A673 (cell line): ENCODE data around the gene ATP6V0C. TPM values are rescaled to one million over a fixed set of nuclear protein-coding genes. Genes with fewer than 3 reads are reported as not detected.

Source experiments
- BruUV-seq: library from RNA; stranded (reverse); fragments of 400-500 nt; replicated peaks from 2 replicates; lab custom pipeline; 2021; lab: Mats Ljungman, UMichigan
- CTCF ChIA-PET: fragments of 300-600 bp; sonication (Branson Sonifier 250); formaldehyde crosslinking; loops from one replicate; lab custom pipeline; 2022; ENCODE audit warnings: antibody characterized with exemption; lab: Charles Lee
- POLR2A ChIA-PET: fragments of 300-600 bp; sonication (Branson Sonifier 250); formaldehyde crosslinking; loops from one replicate; lab custom pipeline; 2022; ENCODE audit warnings: antibody characterized with exemption; ENCODE audit not compliant: low non-redundant PET; lab: Charles Lee
- DNase-seq: peaks from one replicate; pipeline ENCODE4 v3.0.0-alpha.2; 2015; ENCODE audit warnings: low spot score
- H3K27ac ChIP-seq: fragments of 200-600 bp; sonication (generic); 2 replicates; pipeline ENCODE4 v1.5.1; 2016; ENCODE audit warnings: mixed run types, low read depth, mild to moderate bottlenecking, mixed read lengths, antibody characterized with exemption, low read length; ENCODE audit not compliant: poor library complexity, severe bottlenecking
- H3K27me3 ChIP-seq: fragments of 200-600 bp; sonication (generic); replicated peaks from 2 replicates; pipeline ENCODE4 v1.6.1; 2017; ENCODE audit warnings: mixed run types, low read depth, mild to moderate bottlenecking, mixed read lengths, antibody characterized with exemption, low read length; ENCODE audit not compliant: insufficient read depth, poor library complexity
- H3K36me3 ChIP-seq: fragments of 200-600 bp; sonication (generic); 2 replicates; pipeline ENCODE4 v1.6.1; 2016; ENCODE audit warnings: mixed run types, mild to moderate bottlenecking, mixed read lengths, antibody characterized with exemption, low read length; ENCODE audit not compliant: insufficient read depth, poor library complexity, severe bottlenecking
- H3K4me1 ChIP-seq: fragments of 200-600 bp; sonication (generic); 2 replicates; pipeline ENCODE4 v1.6.1; 2017; ENCODE audit warnings: mixed run types, mild to moderate bottlenecking, mixed read lengths, antibody characterized with exemption, low read length; ENCODE audit not compliant: insufficient read depth, poor library complexity, severe bottlenecking
- H3K4me3 ChIP-seq: fragments of 200-600 bp; sonication (generic); 2 replicates; pipeline ENCODE4 v1.5.1; 2016; ENCODE audit warnings: low read depth, mixed run types, mild to moderate bottlenecking, mixed read lengths, low read length; ENCODE audit not compliant: poor library complexity, severe bottlenecking
- H3K9me3 ChIP-seq: fragments of 200-600 bp; sonication (generic); 2 replicates; pipeline ENCODE4 v1.6.1; 2016; ENCODE audit warnings: mixed run types, low read depth, mild to moderate bottlenecking, mixed read lengths, antibody characterized with exemption, low read length; ENCODE audit not compliant: poor library complexity, severe bottlenecking
- CTCF ChIP-seq: fragments of 300-800, 200-600 bp; sonication (generic); conservative IDR thresholded peaks from 2 replicates; pipeline ENCODE4 v1.5.1; 2017; ENCODE audit warnings: low read depth, mild to moderate bottlenecking, antibody characterized with exemption, low read length, moderate library complexity, mixed read lengths
- EZH2 ChIP-seq: fragments of 200-600 bp; sonication (generic); IDR thresholded peaks from 2 replicates; pipeline ENCODE4 v1.6.1; 2017; ENCODE audit warnings: borderline replicate concordance, low read depth, mild to moderate bottlenecking, mixed read lengths, antibody characterized with exemption, low read length; ENCODE audit not compliant: poor library complexity, severe bottlenecking
- intact Hi-C: fragments of 100-400 bp; cut with micrococcal nuclease; formaldehyde crosslinking; loops from one replicate; pipeline ENCODE4 v1.10.0; 2022; ENCODE audit not compliant: unreplicated experiment
- total RNA-seq: library from RNA; stranded (reverse); gene quantifications from 2 replicates; pipeline ENCODE4 v1.2.3, GENCODE V29; 2021

The ATP6V0C gene
- total RNA-seq, 1 experiment from 2014 or later: 252 TPM

- no peaks in the 10 kb centered on the region for H3K27me3 ChIP-seq
- POLR2A ChIA-PET: interaction anchor here (0.6 kb wide), 2 partner anchors 24 to 368 kb away, joined by 3 to 26 read pairs; no protein-coding TSS in a partner anchor
- peak; percentile 94 for DNase-seq
- no peaks in the 10 kb centered on the region for H3K9me3 ChIP-seq
- intact Hi-C loops: no loop called here
- CTCF ChIA-PET: interaction anchor here (1.0 kb wide), 1 partner anchor 18 kb away, joined by 4 read pairs; no protein-coding TSS in a partner anchor
- BruUV-seq: no TSS peak
- no peak for TF ChIP-seq EZH2
- no peak for TF ChIP-seq CTCF
- H3K4me1 ChIP-seq: peaks cover 12% of the 10 kb centered on the region
- peaks cover 11% of the 10 kb centered on the region for H3K36me3 ChIP-seq
- H3K4me3 ChIP-seq: peak within 1 kb of the TSS; percentile 65
- peak within 1 kb of the TSS; percentile 77 for H3K27ac ChIP-seq
Measured at GRCh38 chr16:2520097-2520783, 6.5 kb downstream of the ATP6V0C start, which contains the start of gene AMDHD2. AMDHD2 (plus strand) TSS chr16:2520371; CDS start chr16:2520459, 88 bp downstream.

- POLR2A ChIA-PET: no interaction called here
- DNase-seq: no peak
- intact Hi-C loops: no loop called here
- peak overlapping the region; percentile 65 for H3K4me3 ChIP-seq
- CTCF ChIA-PET: interaction anchor here (0.5 kb wide), 1 partner anchor 10 kb away, joined by 3 read pairs; no protein-coding TSS in a partner anchor
- TF ChIP-seq EZH2 (no peak), CTCF (no peak)
- H3K27ac ChIP-seq: peak overlapping the region; percentile 77
- no peaks in the 10 kb centered on the region for H3K27me3 ChIP-seq
- no TSS peak for BruUV-seq
- peaks cover 8% of the 10 kb centered on the region for H3K4me1 ChIP-seq
- no peaks in the 10 kb centered on the region for H3K9me3 ChIP-seq
- peaks cover 11% of the 10 kb centered on the region for H3K36me3 ChIP-seq
Measured at GRCh38 chr16:2520784-2521531, 7.2 kb downstream of the ATP6V0C start.

GRCh38 chr16:2523801-2524231 lies 10.1 kb downstream of the ATP6V0C start:
- Histone ChIP-seq H3K9me3 (no peaks in the 10 kb centered on the region), H3K4me1 (peaks cover 8% of the 10 kb centered on the region), H3K27ac (no peak overlapping the region), H3K4me3 (no peak overlapping the region), H3K27me3 (no peaks in the 10 kb centered on the region), H3K36me3 (peaks cover 20% of the 10 kb centered on the region)
- no peak for DNase-seq
- TF ChIP-seq CTCF (no peak), EZH2 (no peak)
- BruUV-seq: no TSS peak
- POLR2A ChIA-PET: no interaction called here
- CTCF ChIA-PET: no interaction called here
- intact Hi-C loops: no loop called here
